ENCODE data around the gene TUT4.

DNA sequence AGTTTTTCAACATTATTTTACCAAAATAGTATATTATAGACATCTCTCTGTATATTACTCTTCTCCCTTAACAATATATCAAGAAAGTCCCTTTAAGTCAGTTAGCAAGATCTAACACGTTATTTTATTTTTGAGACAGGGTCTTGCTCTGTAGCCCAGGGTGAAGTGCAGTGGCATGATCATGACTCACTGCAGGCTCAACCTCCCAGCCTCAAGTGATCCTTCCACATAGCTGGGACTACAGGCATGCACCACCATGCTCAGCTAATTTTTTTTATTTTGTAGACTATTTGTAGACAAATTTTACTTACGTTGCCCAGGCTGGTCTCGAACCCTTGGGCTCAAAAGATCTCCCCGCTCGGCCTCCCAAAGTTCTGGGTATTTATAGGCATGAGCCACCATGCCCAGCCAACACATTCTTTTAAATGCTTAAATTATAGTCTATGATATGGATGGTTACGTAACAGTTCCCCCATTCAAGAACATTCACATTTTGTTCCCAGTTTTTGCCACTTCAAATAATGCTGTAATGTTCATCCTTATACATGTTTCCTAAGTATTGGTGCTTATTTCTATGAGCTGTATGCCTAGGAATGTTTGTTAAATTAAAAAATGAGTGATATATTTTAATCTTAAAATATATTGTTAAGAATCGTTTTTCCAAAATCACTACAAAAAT is 70.4 kb downstream of the TUT4 start:
- TF ChIP-seq, protein P1, sequence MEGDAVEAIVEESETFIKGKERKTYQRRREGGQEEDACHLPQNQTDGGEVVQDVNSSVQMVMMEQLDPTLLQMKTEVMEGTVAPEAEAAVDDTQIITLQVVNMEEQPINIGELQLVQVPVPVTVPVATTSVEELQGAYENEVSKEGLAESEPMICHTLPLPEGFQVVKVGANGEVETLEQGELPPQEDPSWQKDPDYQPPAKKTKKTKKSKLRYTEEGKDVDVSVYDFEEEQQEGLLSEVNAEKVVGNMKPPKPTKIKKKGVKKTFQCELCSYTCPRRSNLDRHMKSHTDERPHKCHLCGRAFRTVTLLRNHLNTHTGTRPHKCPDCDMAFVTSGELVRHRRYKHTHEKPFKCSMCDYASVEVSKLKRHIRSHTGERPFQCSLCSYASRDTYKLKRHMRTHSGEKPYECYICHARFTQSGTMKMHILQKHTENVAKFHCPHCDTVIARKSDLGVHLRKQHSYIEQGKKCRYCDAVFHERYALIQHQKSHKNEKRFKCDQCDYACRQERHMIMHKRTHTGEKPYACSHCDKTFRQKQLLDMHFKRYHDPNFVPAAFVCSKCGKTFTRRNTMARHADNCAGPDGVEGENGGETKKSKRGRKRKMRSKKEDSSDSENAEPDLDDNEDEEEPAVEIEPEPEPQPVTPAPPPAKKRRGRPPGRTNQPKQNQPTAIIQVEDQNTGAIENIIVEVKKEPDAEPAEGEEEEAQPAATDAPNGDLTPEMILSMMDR (IDR thresholded peaks at IDR 0.05; ENCODE audit: poor library complexity, severe bottlenecking): no peak
- TF ChIP-seq REST (IDR thresholded peaks at IDR 0.05; ENCODE audit: borderline replicate concordance) (no peak), POLR2AphosphoS5 (IDR thresholded peaks at IDR 0.05) (no peak), TAF1 (IDR thresholded peaks at IDR 0.05; ENCODE audit: low read depth) (no peak), EZH2 (IDR thresholded peaks at IDR 0.05; ENCODE audit: borderline replicate concordance, insufficient read depth, low read length, poor library complexity, severe bottlenecking) (no peak), SMC3 (conservative IDR thresholded peaks at IDR 0.05; ENCODE audit: poor library complexity) (no peak), RAD21 (conservative IDR thresholded peaks at IDR 0.05) (no peak), EP300 (conservative IDR thresholded peaks at IDR 0.05; ENCODE audit: poor library complexity, severe bottlenecking) (no peak)
